ENCODE results near the gene ZSWIM5.
"Not testable (repeated sequence)": the region's sequence is repeated elsewhere in the genome, so short reads cannot be mapped to it uniquely, and the experiment has no call there.

DNA sequence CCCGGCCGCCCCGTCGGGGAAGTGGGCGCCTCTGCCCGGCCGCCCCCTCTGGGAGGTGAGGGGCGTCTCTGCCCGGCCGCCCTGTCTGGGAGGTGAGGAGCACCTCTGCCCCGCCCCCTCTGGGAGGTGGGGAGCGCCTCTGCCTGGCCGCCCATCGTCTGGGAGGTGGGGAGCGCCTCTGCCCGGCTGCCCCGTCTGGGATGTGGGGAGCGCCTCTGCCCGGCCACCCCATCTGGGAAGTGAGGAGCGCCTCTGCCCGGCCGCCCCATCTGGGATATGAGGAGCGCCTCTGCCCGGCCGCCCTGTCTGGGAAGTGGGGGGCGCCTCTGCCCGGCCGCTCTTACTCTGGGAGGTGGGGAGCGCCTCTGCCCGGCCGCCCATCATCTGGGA lies 100.3 kb downstream of the ZSWIM5 start:
- not testable (repeated sequence) for TF ChIP-seq POLR2AphosphoS5 (IDR thresholded peaks at IDR 0.05; ENCODE audit: borderline replicate concordance, low read depth, low read length); EZH2 (IDR thresholded peaks at IDR 0.05); FOXP2 (optimal IDR thresholded peaks at IDR 0.05; ENCODE audit: control extremely low read depth, extremely low read length, insufficient read depth)
